BJ (cell line): ENCODE results near the gene PLA2G6. TPM values are rescaled to one million over a fixed set of nuclear protein-coding genes. Genes with fewer than 3 reads are reported as not detected.

ENCODE experiments used
- CTCF ChIA-PET: fragments of 350-600 bp; formaldehyde crosslinking; extraction: SDS; loops from one replicate; lab custom pipeline; 2021; ENCODE audit warnings: antibody characterized with exemption, inconsistent platforms; lab: Yijun Ruan, JAX
- POLR2A ChIA-PET: fragments of 300-600 bp; sonication (Branson Sonifier 250); formaldehyde crosslinking; extraction: SDS; loops from one replicate; lab custom pipeline; 2021; ENCODE audit warnings: antibody characterized with exemption; lab: Charles Lee
- DNase-seq: peaks from one replicate; pipeline ENCODE4 v3.0.0-alpha.2; 2011; ENCODE audit warnings: low read depth
- H3K27me3 ChIP-seq: 2 replicates; pipeline ENCODE4 v1.6.0; 2011; ENCODE audit warnings: low read length; ENCODE audit not compliant: control insufficient read depth, insufficient read depth
- H3K36me3 ChIP-seq: 2 replicates; pipeline ENCODE4 v1.5.1; 2011; ENCODE audit warnings: low read length; ENCODE audit not compliant: control insufficient read depth, insufficient read depth
- H3K4me3 ChIP-seq: 2 replicates; pipeline ENCODE4 v1.5.1; 2011; ENCODE audit warnings: low read depth, mild to moderate bottlenecking, control low read depth, low read length
- CTCF ChIP-seq: IDR thresholded peaks from 2 replicates; pipeline ENCODE4 v1.5.1; 2011; ENCODE audit warnings: low read depth, mild to moderate bottlenecking, control low read depth, inconsistent platforms, low read length, moderate library complexity; ENCODE audit not compliant: insufficient read depth
- polyA plus RNA-seq: library from polyadenylated mRNA; depleted of rRNA; stranded (reverse); fragments of >200 nt; gene quantifications from 2 replicates; pipeline ENCODE4 v1.2.3, GENCODE V29; 2011

The PLA2G6 gene
- polyA plus RNA-seq, 1 experiment: 14.9 TPM

GRCh38 chr22:38125751-38126201 is 55.9 kb downstream of the PLA2G6 start:
- Histone ChIP-seq H3K4me3 (no peak overlapping the region), H3K36me3 (no peaks in the 10 kb centered on the region; the same call in none of the 2 replicates), H3K27me3 (no peaks in the 10 kb centered on the region)
- ChIA-PET POLR2A (no interaction called here), CTCF (interaction anchor here (4.2 kb wide), 1 partner anchor 12 kb away, joined by 30 read pairs; no protein-coding TSS in a partner anchor)
- DNase-seq: no peak
- no peak for TF ChIP-seq CTCF

GRCh38 chr22:38125038-38125610 is 56.5 kb downstream of the PLA2G6 start:
- ChIA-PET CTCF (interaction anchor here (0.6 to 4.2 kb wide), 3 partner anchors 8 to 20 kb away, joined by 3 to 30 read pairs (median 6); no protein-coding TSS in a partner anchor), POLR2A (no interaction called here)
- DNase-seq: no peak
- no peaks in the 10 kb centered on the region; the same call in none of the 2 replicates for H3K36me3 ChIP-seq
- TF ChIP-seq CTCF: no peak
- H3K4me3 ChIP-seq: no peak overlapping the region
- no peaks in the 10 kb centered on the region for H3K27me3 ChIP-seq

GRCh38 chr22:38124236-38124974 is 57.2 kb downstream of the PLA2G6 start:
- ChIA-PET POLR2A (no interaction called here), CTCF (interaction anchor here (0.6 to 4.2 kb wide), 4 partner anchors 9 to 21 kb away, joined by 3 to 30 read pairs (median 4); no protein-coding TSS in a partner anchor)
- Histone ChIP-seq H3K27me3 (no peaks in the 10 kb centered on the region), H3K36me3 (no peaks in the 10 kb centered on the region; the same call in none of the 2 replicates), H3K4me3 (no peak overlapping the region)
- DNase-seq: no peak
- TF ChIP-seq CTCF: no peak

GRCh38 chr22:38122616-38123015 is 59.0 kb downstream of the PLA2G6 start:
- Histone ChIP-seq H3K27me3 (no peaks in the 10 kb centered on the region), H3K36me3 (no peaks in the 10 kb centered on the region; the same call in none of the 2 replicates), H3K4me3 (no peak overlapping the region)
- TF ChIP-seq CTCF: no peak
- DNase-seq: no peak
- ChIA-PET POLR2A (no interaction called here), CTCF (interaction anchor here (4.2 kb wide), 1 partner anchor 9 kb away, joined by 30 read pairs; no protein-coding TSS in a partner anchor)
